WTC11 (cell line): ENCODE data around the gene TACR2.

Experiments used
- CREB1 ChIP-seq: sonication (generic); formaldehyde crosslinking; IDR thresholded peaks from 2 replicates; pipeline ENCODE4 v1.8.0; 2023; ENCODE audit warnings: mild to moderate bottlenecking, missing genetic modification reagents
- CREM ChIP-seq: sonication (generic); formaldehyde crosslinking; IDR thresholded peaks from 2 replicates; pipeline ENCODE4 v1.8.1; 2022; ENCODE audit warnings: mild to moderate bottlenecking, missing genetic modification reagents, moderate library complexity
- CTCF ChIP-seq: fragments of 200-600 bp; IDR thresholded peaks from 2 replicates; pipeline ENCODE4 v1.8.0; 2022; ENCODE audit warnings: antibody characterized with exemption
- IRF2 ChIP-seq: sonication (generic); formaldehyde crosslinking; IDR thresholded peaks from 2 replicates; pipeline ENCODE4 v1.8.0; 2022; ENCODE audit warnings: low read depth, missing genetic modification reagents, borderline replicate concordance
- JUN ChIP-seq: sonication (generic); formaldehyde crosslinking; IDR thresholded peaks from 2 replicates; pipeline ENCODE4 v1.8.0; 2023; ENCODE audit warnings: mild to moderate bottlenecking, missing genetic modification reagents
- MYBL2 ChIP-seq: sonication (generic); formaldehyde crosslinking; IDR thresholded peaks from 2 replicates; pipeline ENCODE4 v1.8.1; 2023; ENCODE audit warnings: mild to moderate bottlenecking, moderate library complexity, missing genetic modification reagents
- NFE2L1 ChIP-seq: sonication (generic); formaldehyde crosslinking; IDR thresholded peaks from 2 replicates; pipeline ENCODE4 v1.8.1; 2023; ENCODE audit warnings: missing genetic modification reagents
- ZNF232 ChIP-seq: sonication (generic); formaldehyde crosslinking; IDR thresholded peaks from 2 replicates; pipeline ENCODE4 v1.8.0; 2022; ENCODE audit warnings: mild to moderate bottlenecking, missing genetic modification reagents
- ZNF416 ChIP-seq: fragments of 250-450 bp; sonication (Bioruptor Pico); IDR thresholded peaks from 2 replicates; pipeline ENCODE4 v1.9.0; 2021; ENCODE audit warnings: mild to moderate bottlenecking, inconsistent platforms
- ZNF425 ChIP-seq: fragments of 250-450 bp; sonication (Bioruptor Pico); conservative IDR thresholded peaks from 2 replicates; pipeline ENCODE4 v1.9.0; 2021; ENCODE audit warnings: mild to moderate bottlenecking
- ZSCAN18 ChIP-seq: fragments of 250-450 bp; sonication (Bioruptor Pico); IDR thresholded peaks from 2 replicates; pipeline ENCODE4 v2.1.2; 2022; ENCODE audit warnings: mild to moderate bottlenecking, moderate library complexity
- TF ChIP-seq, protein P1 (sequence below): sonication (generic); formaldehyde crosslinking; IDR thresholded peaks from 2 replicates; pipeline ENCODE4 v1.8.1; 2023; ENCODE audit warnings: mild to moderate bottlenecking, missing genetic modification reagents
- TF ChIP-seq, protein P2 (sequence below): sonication (generic); formaldehyde crosslinking; IDR thresholded peaks from 2 replicates; pipeline ENCODE4 v1.8.1; 2023; ENCODE audit warnings: mild to moderate bottlenecking, missing genetic modification reagents, borderline replicate concordance
- TF ChIP-seq, protein P3 (sequence below): sonication (generic); formaldehyde crosslinking; IDR thresholded peaks from 2 replicates; pipeline ENCODE4 v1.8.1; 2023; ENCODE audit warnings: mild to moderate bottlenecking, missing genetic modification reagents, moderate library complexity

GRCh38 chr10:69388488-69388887 lies 28.2 kb downstream of the TACR2 start:
- no peak for TF ChIP-seq CTCF
- no peak for TF ChIP-seq NFE2L1 (CRISPR knock-in tag)
- TF ChIP-seq, protein P1, sequence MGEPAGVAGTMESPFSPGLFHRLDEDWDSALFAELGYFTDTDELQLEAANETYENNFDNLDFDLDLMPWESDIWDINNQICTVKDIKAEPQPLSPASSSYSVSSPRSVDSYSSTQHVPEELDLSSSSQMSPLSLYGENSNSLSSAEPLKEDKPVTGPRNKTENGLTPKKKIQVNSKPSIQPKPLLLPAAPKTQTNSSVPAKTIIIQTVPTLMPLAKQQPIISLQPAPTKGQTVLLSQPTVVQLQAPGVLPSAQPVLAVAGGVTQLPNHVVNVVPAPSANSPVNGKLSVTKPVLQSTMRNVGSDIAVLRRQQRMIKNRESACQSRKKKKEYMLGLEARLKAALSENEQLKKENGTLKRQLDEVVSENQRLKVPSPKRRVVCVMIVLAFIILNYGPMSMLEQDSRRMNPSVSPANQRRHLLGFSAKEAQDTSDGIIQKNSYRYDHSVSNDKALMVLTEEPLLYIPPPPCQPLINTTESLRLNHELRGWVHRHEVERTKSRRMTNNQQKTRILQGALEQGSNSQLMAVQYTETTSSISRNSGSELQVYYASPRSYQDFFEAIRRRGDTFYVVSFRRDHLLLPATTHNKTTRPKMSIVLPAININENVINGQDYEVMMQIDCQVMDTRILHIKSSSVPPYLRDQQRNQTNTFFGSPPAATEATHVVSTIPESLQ (CRISPR knock-in tag) = no peak
- no peak for TF ChIP-seq MYBL2 (CRISPR knock-in tag)
- TF ChIP-seq, protein P2, sequence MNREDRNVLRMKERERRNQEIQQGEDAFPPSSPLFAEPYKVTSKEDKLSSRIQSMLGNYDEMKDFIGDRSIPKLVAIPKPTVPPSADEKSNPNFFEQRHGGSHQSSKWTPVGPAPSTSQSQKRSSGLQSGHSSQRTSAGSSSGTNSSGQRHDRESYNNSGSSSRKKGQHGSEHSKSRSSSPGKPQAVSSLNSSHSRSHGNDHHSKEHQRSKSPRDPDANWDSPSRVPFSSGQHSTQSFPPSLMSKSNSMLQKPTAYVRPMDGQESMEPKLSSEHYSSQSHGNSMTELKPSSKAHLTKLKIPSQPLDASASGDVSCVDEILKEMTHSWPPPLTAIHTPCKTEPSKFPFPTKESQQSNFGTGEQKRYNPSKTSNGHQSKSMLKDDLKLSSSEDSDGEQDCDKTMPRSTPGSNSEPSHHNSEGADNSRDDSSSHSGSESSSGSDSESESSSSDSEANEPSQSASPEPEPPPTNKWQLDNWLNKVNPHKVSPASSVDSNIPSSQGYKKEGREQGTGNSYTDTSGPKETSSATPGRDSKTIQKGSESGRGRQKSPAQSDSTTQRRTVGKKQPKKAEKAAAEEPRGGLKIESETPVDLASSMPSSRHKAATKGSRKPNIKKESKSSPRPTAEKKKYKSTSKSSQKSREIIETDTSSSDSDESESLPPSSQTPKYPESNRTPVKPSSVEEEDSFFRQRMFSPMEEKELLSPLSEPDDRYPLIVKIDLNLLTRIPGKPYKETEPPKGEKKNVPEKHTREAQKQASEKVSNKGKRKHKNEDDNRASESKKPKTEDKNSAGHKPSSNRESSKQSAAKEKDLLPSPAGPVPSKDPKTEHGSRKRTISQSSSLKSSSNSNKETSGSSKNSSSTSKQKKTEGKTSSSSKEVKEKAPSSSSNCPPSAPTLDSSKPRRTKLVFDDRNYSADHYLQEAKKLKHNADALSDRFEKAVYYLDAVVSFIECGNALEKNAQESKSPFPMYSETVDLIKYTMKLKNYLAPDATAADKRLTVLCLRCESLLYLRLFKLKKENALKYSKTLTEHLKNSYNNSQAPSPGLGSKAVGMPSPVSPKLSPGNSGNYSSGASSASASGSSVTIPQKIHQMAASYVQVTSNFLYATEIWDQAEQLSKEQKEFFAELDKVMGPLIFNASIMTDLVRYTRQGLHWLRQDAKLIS (CRISPR knock-in tag) = no peak
- TF ChIP-seq, protein P3, sequence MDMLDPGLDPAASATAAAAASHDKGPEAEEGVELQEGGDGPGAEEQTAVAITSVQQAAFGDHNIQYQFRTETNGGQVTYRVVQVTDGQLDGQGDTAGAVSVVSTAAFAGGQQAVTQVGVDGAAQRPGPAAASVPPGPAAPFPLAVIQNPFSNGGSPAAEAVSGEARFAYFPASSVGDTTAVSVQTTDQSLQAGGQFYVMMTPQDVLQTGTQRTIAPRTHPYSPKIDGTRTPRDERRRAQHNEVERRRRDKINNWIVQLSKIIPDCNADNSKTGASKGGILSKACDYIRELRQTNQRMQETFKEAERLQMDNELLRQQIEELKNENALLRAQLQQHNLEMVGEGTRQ = no peak
- TF ChIP-seq ZNF232 (CRISPR knock-in tag) = no peak
- TF ChIP-seq CREB1 = no peak
- no peak for TF ChIP-seq IRF2 (CRISPR knock-in tag)
- no peak for TF ChIP-seq ZNF416 (CRISPR knock-in tag)
- no peak for TF ChIP-seq JUN (CRISPR knock-in tag)
- TF ChIP-seq CREM (CRISPR knock-in tag) = no peak
- no peak for TF ChIP-seq ZSCAN18
- TF ChIP-seq ZNF425 = no peak
